ENCODE results near the gene WDR76. TPM values are rescaled to one million over a fixed set of nuclear protein-coding genes. Genes with fewer than 3 reads are reported as not detected.
"Not testable (repeated sequence)": the region's sequence is repeated elsewhere in the genome, so short reads cannot be mapped to it uniquely, and the experiment has no call there.

WDR76 gene
- total and polyA plus RNA-seq, 12 donors: 0.68 to 4.1 (median 1.7) TPM

GRCh38 chr15:43799209-43799944 lies 27.4 kb upstream of the WDR76 start:
- Histone ChIP-seq H3K4me1 (peaks cover 12 to 71% (median 46%) of the 10 kb centered on the region in 9 donors), H3K27ac (peak overlapping the region in 9 of 10 donors; percentile 71 to 95 (median 90)), H3K9me3 (no peaks in the 10 kb centered on the region), H3K27me3 (no peaks in the 10 kb centered on the region), H3K36me3 (peaks cover 0 to 84% (median 26%) of the 10 kb centered on the region in 9 donors), H3K4me3 (peak overlapping the region in 2 of 10 donors; percentile 75 to 89)
- intact Hi-C loops (cut with DNase I): no loop called here
- DNase-seq (no peak), ATAC-seq (no peak)
- TF ChIP-seq CTCF (IDR thresholded peaks at IDR 0.05): no peak
- WGBS, 2 donors: 90 to 92% methylated on average over 16 of the region's 16 CpGs

GRCh38 chr15:43799945-43800285 lies 26.9 kb upstream of the WDR76 start, which contains the start of gene SERINC4:
Gene SERINC4, minus strand, starts transcription at chr15:43800220. Its CDS starts 234 bp downstream, at chr15:43799986.
- WGBS, 2 donors: 95 to 97% methylated on average over 8 of the region's 8 CpGs
- no peak for DNase-seq
- Histone ChIP-seq H3K36me3 (peaks cover 0 to 84% (median 26%) of the 10 kb centered on the region in 9 donors), H3K9me3 (no peaks in the 10 kb centered on the region), H3K27ac (peak within 1 kb of the TSS; percentile 47 to 95 (median 90)), H3K27me3 (no peaks in the 10 kb centered on the region), H3K4me1 (peaks cover 7 to 66% (median 40%) of the 10 kb centered on the region in 9 donors), H3K4me3 (peak within 1 kb of the TSS; percentile 63 to 91 (median 76))
- intact Hi-C loops (cut with DNase I): no loop called here
- no peak for TF ChIP-seq CTCF (IDR thresholded peaks at IDR 0.05)
- ATAC-seq: peak in 6 of 8 donors; percentile 1 to 19 (median 6)

- DNase-seq (peak; percentile 93 to 94), ATAC-seq (peak; percentile 90 to 98 (median 96))
- WGBS, 2 donors: 7 to 9% methylated on average over 44 of the region's 44 CpGs
- Histone ChIP-seq H3K27me3 (no peaks in the 10 kb centered on the region), H3K27ac (peak within 1 kb of the TSS; percentile 47 to 95 (median 90)), H3K4me3 (peak within 1 kb of the TSS; percentile 63 to 91 (median 76)), H3K9me3 (no peaks in the 10 kb centered on the region), H3K4me1 (peaks cover under 1 to 60% (median 34%) of the 10 kb centered on the region in 9 donors), H3K36me3 (peaks cover 0 to 84% (median 23%) of the 10 kb centered on the region in 9 donors)
- no peak for TF ChIP-seq CTCF (IDR thresholded peaks at IDR 0.05)
- intact Hi-C loops (cut with DNase I): no loop called here
These were observed 26.3 kb upstream of the WDR76 start, which contains the start of gene HYPK for GRCh38 chr15:43800286-43801141. Gene HYPK, plus strand, starts transcription at chr15:43800599. Its CDS starts 24 bp downstream, at chr15:43800623.

GRCh38 chr15:43802676-43803075 lies 24.1 kb upstream of the WDR76 start:
- intact Hi-C loops (cut with DNase I); DNase-seq; ATAC-seq; H3K9me3 ChIP-seq; H3K27me3 ChIP-seq; H3K27ac ChIP-seq; H3K4me3 ChIP-seq: not testable (repeated sequence)
- H3K4me1 ChIP-seq: peaks cover 0 to 39% (median 21%) of the 10 kb centered on the region in 9 donors
- WGBS, 2 donors: 98% methylated on average over 7 of the region's 7 CpGs
- H3K36me3 ChIP-seq: peaks cover 0 to 85% (median 39%) of the 10 kb centered on the region in 9 donors
